Measurements from ENCODE around the gene LITAF.
"Not testable (repeated sequence)": the region's sequence is repeated elsewhere in the genome, so short reads cannot be mapped to it uniquely, and the experiment has no call there.

The LITAF gene

GRCh38 chr16:11597235-11598095 lies 10.7 kb upstream of the LITAF start:
- DNase-seq (ENCODE audit: low read depth): peak; percentile 25

DNA sequence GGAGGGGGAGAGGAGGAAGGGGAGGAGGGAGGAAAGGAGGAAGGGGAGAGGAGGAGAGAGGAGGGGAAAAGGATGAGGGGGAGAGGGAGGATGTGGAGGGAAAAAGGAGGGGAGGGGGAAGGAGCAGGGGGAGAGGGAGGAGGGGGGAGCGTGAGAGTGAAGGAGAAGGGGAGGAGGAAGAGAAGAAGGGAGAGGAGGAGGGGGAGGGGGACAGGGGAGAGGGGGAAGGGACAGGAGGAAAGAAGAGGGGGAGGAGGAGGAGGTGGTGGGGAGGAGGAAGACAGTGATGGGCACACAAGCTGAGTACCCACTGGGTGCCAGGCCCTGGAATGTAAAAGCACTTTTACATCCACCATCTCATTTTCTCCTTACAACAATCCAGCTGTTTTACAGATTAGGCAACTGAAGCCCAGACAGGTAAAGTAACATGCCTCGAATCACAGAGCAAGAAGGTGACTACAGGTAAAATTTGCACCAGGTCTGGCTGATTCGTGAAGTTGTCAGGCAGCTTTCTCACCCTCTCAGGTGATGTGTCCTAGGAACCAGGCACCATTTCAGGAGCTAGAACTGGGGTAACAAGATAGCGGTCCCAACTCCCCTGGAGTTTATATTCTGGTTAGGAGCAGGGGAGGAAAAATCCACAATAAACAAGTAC lies 10.0 kb upstream of the LITAF start:
- no peak for DNase-seq (ENCODE audit: low read depth)

GRCh38 chr16:11593581-11593980 lies 6.9 kb upstream of the LITAF start:
- no peak for DNase-seq (ENCODE audit: low read depth)

- DNase-seq (ENCODE audit: low read depth): not testable (repeated sequence)
Observed at GRCh38 chr16:11593076-11593475, 6.4 kb upstream of the LITAF start.

DNA sequence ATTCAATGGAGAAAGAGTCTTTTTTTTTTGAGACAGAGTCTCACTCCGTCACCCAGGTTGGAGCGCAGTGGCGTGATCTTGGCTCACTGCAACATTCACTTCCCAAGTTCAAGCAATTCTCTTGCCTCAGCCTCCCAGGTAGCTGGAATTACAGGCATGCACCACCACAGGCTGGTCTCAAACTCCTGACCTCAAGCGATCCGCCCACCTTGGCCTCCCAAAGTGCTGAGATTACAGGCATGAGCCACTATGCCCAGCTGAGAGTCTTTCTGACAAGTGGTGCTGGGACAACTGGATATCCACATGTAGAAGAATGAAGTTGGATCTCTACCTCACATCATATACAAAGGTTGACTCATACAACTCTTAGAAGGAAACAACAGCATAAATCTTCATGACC lies 4.9 kb upstream of the LITAF start:
- not testable (repeated sequence) for DNase-seq (ENCODE audit: low read depth)

DNA sequence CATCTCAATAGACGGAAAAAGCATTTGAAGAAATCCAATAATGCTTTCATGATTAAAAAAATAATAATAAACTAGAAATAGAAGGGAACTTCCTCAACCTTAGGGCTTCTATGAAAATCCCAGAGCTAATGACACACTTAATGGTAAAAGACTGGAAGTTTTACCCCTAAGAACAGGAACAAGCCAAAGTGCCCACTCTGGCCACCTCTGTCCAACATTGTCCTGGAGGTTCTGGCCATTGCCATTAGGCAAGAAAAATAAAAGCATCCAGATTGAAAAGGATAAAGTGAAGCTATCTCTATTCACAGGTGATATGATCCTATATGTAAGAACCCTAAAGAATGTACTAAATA lies 2.5 kb upstream of the LITAF start:
- DNase-seq (ENCODE audit: low read depth): no peak

- no peak for DNase-seq (ENCODE audit: low read depth)
Observed at GRCh38 chr16:11588321-11589197, 1.8 kb upstream of the LITAF start.

DNA sequence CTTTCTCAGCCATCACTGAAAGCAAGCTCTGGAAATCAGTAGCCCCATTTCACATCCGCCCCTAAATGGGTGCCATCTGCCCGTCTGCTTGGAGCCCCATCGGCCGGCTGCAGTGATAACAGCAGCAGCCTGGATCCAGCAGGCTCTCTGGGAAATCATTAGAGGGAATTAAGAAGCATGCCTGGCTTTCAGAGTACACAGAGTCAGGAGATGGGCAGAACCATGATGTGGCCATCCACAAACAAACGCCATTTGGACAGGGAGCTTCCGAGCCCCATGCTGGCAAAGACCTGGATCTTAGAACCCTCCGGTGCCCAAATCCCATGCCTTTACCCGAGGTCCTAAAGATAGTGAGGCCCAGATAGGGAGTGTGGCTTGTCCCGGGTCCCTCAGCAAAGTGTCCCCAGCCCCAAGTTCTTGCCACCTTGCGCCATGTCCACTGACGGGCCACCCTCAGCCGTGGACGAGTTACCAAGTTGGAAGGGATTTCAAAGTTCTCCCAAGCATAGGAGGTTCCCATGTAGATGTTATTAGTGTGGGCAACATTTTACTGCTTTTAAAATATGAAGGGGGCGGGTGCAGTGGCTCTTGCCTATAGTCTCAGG lies 1.0 kb upstream of the LITAF start:
- DNase-seq (ENCODE audit: low read depth): no peak

GRCh38 chr16:11586378-11586855 lies 302 bp downstream of the LITAF start:
- no peak for DNase-seq (ENCODE audit: low read depth)

DNA sequence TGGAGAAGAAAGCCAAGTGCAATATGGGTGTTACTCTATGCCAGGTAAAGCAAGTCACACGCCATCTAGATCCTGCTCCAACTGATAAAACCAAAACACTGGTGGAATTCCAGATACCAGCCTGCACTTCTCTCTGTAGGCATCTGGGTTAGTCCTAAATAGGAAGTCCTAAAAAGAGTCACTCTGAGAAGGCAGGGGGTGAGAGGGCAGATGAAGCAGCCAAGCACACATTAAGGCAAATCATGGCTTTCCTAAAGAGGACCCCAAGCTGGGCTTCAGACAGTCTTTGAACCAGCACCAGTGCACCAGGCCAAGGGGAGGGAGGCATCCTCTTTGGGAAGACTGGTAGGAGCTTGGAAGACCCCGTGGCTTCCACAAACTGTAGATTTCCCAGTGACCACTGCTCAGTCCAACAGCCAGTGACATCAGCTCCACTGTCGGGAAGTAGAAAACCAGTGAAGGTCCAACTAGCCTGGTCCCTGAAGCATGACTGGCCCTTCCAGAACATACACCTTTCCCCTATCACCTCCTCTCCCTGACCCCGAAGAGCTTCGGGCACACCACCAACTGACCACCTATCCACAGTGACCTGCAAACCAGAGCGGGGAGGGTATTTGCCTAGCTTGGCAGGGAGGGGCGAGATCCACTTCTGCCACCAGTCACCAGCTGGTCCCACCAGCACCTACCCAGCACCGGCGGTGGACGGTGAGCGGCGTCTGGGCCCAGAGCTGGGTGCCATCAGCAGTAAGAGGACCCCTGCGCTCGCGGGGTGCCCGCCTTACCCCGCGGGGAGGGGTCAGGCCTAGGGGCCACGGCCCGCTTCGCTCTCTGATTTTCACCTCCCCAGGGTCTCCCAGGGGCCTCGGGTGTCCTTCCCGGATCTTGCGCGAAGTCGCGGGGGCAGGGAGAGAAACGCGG lies 1.0 kb downstream of the LITAF start:
- DNase-seq (ENCODE audit: low read depth): no peak

GRCh38 chr16:11583889-11584565 lies 2.7 kb downstream of the LITAF start:
- no peak for DNase-seq (ENCODE audit: low read depth)

GRCh38 chr16:11583166-11583565 lies 3.6 kb downstream of the LITAF start:
- peak; percentile 63 for DNase-seq (ENCODE audit: low read depth)

DNA sequence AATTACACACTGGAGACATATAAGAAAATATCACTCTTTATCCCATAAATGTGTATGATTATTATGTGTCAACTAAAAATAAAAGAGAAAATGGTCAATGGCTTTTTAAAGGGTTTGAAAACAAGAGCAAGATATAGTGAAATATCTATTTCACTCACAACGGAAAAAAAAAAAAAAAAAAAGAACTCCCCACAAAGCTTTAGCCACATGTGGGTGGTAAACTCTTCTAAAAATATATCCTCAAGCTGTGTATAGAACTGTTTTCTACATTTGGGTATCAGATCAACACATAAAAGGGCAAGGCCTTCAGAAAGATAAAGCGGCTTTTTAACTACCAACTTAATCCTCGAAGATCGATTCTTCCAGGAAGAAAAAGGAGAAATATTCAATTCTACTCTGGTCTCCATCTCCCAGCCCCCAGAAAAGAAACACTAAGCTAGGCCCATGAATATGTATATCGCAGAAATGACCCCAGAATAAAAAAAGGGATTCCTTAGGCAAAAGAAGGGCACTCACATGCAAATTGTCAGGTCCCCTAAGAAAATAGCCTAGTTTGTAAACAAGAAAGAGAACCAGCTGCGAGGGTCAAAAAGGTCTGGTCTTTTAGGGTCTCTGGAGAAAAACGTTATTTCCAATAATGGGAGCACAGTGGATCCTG lies 4.4 kb downstream of the LITAF start:
- DNase-seq (ENCODE audit: low read depth): no peak

- DNase-seq (ENCODE audit: low read depth): no peak
Observed at GRCh38 chr16:11581678-11582077, 5.0 kb downstream of the LITAF start.

GRCh38 chr16:11580451-11581086 lies 6.2 kb downstream of the LITAF start:
- no peak for DNase-seq (ENCODE audit: low read depth)

DNA sequence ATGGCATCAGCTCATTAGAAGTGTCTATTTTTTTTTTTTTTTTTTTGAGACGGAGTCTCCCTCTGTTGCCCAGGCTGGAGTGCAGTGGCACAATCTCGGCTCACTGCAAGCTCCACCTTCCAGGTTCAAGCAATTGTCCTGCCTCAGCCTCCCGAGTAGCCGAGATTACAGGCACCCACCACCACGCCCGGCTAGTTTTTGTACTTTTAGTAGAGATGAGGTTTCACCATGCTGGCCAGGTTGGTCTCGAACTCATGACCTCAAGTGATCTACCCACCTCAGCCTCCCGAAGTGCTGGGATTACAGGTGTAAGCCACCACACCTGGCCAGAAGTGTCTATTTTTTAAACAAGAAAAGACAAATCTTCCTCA lies 9.4 kb downstream of the LITAF start:
- DNase-seq (ENCODE audit: low read depth): not testable (repeated sequence)

DNA sequence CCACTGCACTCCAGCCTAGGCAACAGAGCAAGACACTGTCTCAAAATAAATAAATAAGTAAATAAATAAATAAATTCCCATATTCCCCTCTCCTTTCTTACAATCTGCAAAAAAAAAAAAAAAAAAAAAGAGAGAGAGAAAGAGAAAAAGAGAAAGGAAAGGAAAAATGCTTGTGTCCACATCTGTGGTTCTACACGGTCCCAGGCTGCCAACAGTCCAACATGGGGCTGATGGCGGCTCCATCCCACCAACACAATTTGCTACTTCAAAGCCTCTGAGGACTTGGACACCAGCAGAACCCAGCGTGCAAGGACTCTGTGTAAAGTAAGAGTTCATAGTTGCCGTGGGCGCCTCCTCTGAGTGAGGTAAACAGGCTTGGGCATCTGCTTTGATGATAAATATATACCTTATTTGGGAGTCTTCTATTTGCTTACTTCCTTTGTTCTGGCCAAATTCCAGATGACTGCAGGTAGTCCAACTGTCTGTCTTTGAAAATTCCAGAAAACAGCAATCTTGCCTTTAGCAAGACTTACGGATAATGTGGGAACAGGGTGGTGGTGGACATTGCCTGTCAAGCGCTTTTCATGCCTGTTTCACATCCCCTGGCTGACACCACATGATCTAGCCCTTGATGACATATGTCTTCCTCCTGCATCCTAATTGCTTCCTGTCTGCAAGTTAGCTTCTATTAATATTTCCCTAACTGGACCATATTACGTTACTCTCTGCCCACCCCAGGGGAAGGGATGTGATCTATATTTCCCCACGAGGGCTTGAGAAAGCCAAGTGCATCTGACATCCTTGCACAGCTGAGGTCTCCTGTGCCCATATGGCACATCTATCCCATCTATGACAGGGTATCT lies 10.1 kb downstream of the LITAF start:
- no peak for DNase-seq (ENCODE audit: low read depth)

DNA sequence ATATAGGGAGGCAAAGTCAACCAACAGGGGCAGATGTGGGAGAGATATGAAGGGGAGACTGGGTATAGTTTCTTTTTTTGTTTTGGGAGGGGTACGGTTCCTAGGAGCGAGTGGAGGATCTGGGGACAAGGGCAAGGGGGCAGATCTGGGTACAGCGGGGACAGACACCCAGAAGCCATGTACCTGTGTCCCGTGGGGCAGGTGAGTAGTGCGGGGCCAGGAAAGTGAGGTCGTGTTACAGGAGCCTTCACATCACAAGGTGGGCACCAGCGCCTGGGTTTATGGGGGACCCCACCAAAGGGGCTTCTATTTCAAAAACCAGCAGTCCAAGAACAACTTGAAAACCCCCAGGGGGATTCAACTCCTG lies 11.5 kb downstream of the LITAF start:
- DNase-seq (ENCODE audit: low read depth): no peak
